Measurements from ENCODE around the gene ARL6IP5.

DNA sequence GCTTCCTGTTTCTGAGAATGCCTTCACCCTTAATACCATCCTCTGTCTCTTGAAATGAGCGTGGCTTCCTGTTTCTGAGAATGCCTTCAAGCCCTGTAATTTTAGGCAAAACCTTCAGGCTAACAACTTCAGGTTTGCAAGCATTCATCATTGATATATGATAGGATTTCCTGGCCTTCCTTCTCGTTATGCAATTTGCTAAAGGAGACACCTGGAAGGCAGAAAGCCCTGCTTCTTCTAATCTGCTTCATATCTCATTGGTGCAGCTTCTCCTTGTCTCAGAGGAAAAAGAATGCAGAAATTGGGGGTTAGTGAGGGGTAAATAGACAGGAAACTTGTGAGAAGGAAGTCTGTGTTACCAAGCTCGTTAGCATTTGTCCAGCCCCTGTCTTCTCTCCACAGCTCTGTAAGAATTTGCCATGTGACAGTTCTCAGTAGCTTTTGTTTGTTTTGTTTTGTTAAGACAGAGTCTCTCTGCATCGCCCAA is 7.3 kb downstream of the ARL6IP5 start:
- TF ChIP-seq, protein P1, sequence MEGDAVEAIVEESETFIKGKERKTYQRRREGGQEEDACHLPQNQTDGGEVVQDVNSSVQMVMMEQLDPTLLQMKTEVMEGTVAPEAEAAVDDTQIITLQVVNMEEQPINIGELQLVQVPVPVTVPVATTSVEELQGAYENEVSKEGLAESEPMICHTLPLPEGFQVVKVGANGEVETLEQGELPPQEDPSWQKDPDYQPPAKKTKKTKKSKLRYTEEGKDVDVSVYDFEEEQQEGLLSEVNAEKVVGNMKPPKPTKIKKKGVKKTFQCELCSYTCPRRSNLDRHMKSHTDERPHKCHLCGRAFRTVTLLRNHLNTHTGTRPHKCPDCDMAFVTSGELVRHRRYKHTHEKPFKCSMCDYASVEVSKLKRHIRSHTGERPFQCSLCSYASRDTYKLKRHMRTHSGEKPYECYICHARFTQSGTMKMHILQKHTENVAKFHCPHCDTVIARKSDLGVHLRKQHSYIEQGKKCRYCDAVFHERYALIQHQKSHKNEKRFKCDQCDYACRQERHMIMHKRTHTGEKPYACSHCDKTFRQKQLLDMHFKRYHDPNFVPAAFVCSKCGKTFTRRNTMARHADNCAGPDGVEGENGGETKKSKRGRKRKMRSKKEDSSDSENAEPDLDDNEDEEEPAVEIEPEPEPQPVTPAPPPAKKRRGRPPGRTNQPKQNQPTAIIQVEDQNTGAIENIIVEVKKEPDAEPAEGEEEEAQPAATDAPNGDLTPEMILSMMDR (conservative IDR thresholded peaks at IDR 0.05 in 1 of 2, IDR thresholded peaks at IDR 0.05 in 1 of 2; ENCODE audit: extremely low read depth in 1 of 2, insufficient read depth in 1 of 2, low read depth in 1 of 2, low read length in 2 of 2): no peak
- TF ChIP-seq EZH2 (IDR thresholded peaks at IDR 0.05; ENCODE audit: borderline replicate concordance, low read length): no peak
